Activated T-cell treated with anti-CD3 and anti-CD28 coated beads, Interleukin-2, amount 50 U/mL, for 24 hours (primary cell): ENCODE measurements around the gene PCSK5.
"Not testable (repeated sequence)": the region's sequence is repeated elsewhere in the genome, so short reads cannot be mapped to it uniquely, and the experiment has no call there.

ENCODE experiments used
- DNase-seq: peaks from one replicate; pipeline ENCODE4 v3.0.0-alpha.2; 2020
- H3K27ac Mint-ChIP-seq: 2 replicates; pipeline ENCODE4 v1.8.0; 2020; ENCODE audit warnings: mild to moderate bottlenecking, mixed read lengths
- H3K27me3 Mint-ChIP-seq: 2 replicates; pipeline ENCODE4 v1.8.0; 2020; ENCODE audit warnings: mixed read lengths
- H3K36me3 Mint-ChIP-seq: 2 replicates; pipeline ENCODE4 v1.8.0; 2020; ENCODE audit warnings: low read depth, mixed read lengths
- H3K4me1 Mint-ChIP-seq: 2 replicates; pipeline ENCODE4 v1.8.0; 2020; ENCODE audit warnings: low read depth, mixed read lengths
- H3K4me3 Mint-ChIP-seq: 2 replicates; pipeline ENCODE4 v1.8.0; 2020; ENCODE audit warnings: mild to moderate bottlenecking, moderate library complexity, mixed read lengths
- H3K9me3 Mint-ChIP-seq: 2 replicates; pipeline ENCODE4 v1.8.0; 2020; ENCODE audit warnings: mixed read lengths

PCSK5 gene

DNA sequence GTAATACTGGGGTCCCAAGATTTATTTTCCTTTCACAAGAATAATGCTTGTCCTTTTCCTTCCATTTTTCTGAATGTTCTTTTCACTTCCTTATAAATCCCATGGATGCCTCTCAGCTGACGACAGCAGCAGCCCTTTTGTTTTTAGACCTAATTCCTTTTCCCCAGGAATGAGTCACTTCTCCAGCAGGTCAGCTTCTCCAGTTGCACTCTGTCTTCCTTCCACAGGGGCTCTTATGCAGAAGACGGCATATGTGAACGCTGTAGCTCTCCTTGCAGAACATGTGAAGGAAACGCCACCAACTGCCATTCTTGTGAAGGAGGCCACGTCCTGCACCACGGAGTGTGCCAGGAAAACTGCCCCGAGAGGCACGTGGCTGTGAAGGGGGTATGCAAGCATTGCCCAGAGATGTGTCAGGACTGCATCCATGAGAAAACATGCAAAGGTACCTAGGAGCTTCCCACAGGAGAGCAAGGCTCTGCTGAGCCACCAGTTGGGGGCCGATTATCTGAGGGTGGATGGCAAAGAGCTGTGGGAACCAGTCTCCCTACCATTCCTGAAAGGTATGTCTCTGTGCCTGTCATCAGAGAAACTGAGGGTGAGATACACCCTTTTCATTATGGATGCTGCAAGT is 430.8 kb downstream of the PCSK5 start:
- peaks cover 6% of the 10 kb centered on the region for H3K27me3 Mint-ChIP-seq
- DNase-seq = no peak

GRCh38 chr9:76322810-76323209 is 432.3 kb downstream of the PCSK5 start:
- Mint-ChIP-seq H3K4me1 (no peaks in the 10 kb centered on the region), H3K9me3 (no peaks in the 10 kb centered on the region), H3K4me3 (no peak overlapping the region), H3K27ac (no peak overlapping the region), H3K27me3 (peaks cover 8% of the 10 kb centered on the region), H3K36me3 (no peaks in the 10 kb centered on the region)
- DNase-seq = no peak

More for the DNA sequence above, 430.8 kb downstream of the PCSK5 start:
- H3K36me3 Mint-ChIP-seq = no peaks in the 10 kb centered on the region
- no peak overlapping the region for H3K4me3 Mint-ChIP-seq
- H3K9me3 Mint-ChIP-seq = no peaks in the 10 kb centered on the region
- H3K4me1 Mint-ChIP-seq = no peaks in the 10 kb centered on the region
- H3K27ac Mint-ChIP-seq = no peak overlapping the region

DNA sequence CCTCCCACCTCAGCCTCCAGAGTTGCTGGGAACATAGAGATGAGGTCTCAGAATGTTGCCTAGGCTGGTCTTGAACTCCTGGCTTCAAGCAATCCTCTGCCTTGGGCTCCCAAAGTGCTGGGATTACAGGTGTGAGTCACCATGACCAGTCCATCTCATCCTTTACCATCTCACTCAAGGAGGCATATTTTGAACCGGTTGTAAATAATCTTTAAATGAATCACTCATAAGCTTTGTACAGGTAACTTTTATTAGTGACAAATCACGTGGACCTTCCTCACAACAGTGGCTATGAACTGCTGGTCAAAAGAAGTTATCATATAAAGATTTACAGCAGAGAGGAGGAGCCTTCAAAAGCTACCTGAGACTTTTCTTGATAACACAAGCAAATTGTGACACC is 433.0 kb downstream of the PCSK5 start:
- no peaks in the 10 kb centered on the region for H3K9me3 Mint-ChIP-seq
- no peak overlapping the region for H3K27ac Mint-ChIP-seq

GRCh38 chr9:76324030-76324429 is 433.6 kb downstream of the PCSK5 start:
- H3K27ac Mint-ChIP-seq, H3K9me3 Mint-ChIP-seq, H3K4me3 Mint-ChIP-seq, DNase-seq, H3K36me3 Mint-ChIP-seq, H3K4me1 Mint-ChIP-seq: not testable (repeated sequence)
- peaks cover 13% of the 10 kb centered on the region for H3K27me3 Mint-ChIP-seq

More for the DNA sequence above, 433.0 kb downstream of the PCSK5 start:
- Mint-ChIP-seq H3K27me3 (peaks cover 13% of the 10 kb centered on the region), H3K36me3 (no peaks in the 10 kb centered on the region), H3K4me1 (no peaks in the 10 kb centered on the region), H3K4me3 (no peak overlapping the region)
- no peak for DNase-seq

DNA sequence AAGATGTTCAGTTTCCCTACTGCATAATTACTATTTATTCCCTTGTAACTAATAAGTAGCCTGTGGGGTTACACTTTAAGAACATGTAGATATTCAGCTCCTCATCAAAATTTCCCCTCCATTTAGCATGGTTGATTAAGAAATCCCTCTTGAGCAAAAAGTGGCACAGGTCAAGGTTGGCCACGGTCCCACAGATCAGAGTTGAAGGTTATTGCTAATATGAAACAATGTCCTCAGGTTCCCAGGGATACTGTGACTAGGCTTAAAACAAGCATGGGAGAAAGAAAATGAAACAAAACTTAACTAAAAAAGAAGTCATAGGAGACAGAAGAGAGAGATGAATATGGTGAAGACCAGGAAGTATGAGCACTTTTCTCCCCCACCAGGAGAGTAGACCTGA is 439.6 kb downstream of the PCSK5 start:
- Mint-ChIP-seq H3K27me3 (peaks cover 12% of the 10 kb centered on the region), H3K36me3 (no peaks in the 10 kb centered on the region), H3K9me3 (no peaks in the 10 kb centered on the region), H3K4me3 (no peak overlapping the region), H3K4me1 (no peaks in the 10 kb centered on the region), H3K27ac (no peak overlapping the region)
- no peak for DNase-seq

DNA sequence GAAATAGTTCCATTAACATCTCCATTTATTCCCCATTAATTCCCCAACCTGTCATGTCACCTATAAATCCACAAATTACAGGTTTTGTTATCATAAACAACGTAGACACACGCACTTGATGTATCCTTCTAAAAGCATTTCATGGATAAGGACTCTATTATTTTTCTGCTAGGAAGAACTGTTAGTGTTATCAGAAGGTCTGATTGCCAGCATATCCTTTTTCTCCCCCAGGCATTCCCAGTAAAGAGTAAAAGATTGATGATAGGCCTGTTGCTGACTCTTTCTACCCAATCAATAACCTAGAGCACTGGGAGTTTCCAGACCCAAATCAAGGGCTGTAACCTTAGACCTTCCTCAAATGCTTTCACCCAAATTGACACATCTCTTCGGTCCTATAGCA is 442.9 kb downstream of the PCSK5 start:
- no peak for DNase-seq
- Mint-ChIP-seq H3K4me3 (no peak overlapping the region), H3K27ac (no peak overlapping the region), H3K9me3 (no peaks in the 10 kb centered on the region), H3K27me3 (peaks cover 8% of the 10 kb centered on the region), H3K36me3 (no peaks in the 10 kb centered on the region), H3K4me1 (no peaks in the 10 kb centered on the region)

- H3K9me3 Mint-ChIP-seq = no peaks in the 10 kb centered on the region
These were observed 443.5 kb downstream of the PCSK5 start for GRCh38 chr9:76333964-76334363.

DNA sequence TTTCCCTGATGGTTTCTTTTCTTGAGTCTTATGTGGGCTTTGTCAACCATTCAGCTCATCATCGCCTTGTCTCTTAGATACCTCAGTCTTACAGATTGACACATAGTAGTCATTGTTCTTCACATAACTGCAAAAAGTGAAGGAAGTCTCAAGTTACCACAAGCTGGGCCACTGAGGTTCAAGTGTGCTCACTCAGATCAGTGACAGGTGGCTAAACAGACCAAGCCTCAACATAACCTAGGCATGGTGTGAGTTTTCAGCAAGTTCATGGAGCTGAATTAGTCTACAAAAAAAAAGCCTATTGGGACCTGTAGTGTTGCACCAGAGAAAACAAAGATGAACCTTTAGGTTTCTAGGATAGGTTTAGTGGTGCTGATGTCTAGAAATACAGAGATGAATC is 445.6 kb downstream of the PCSK5 start:
- no peak overlapping the region for H3K27ac Mint-ChIP-seq
- H3K27me3 Mint-ChIP-seq = peaks cover 2% of the 10 kb centered on the region
- no peaks in the 10 kb centered on the region for H3K4me1 Mint-ChIP-seq
- H3K9me3 Mint-ChIP-seq = no peaks in the 10 kb centered on the region
- DNase-seq = no peak
- H3K4me3 Mint-ChIP-seq = no peak overlapping the region
- H3K36me3 Mint-ChIP-seq = no peaks in the 10 kb centered on the region

More at GRCh38 chr9:76333964-76334363, 443.5 kb downstream of the PCSK5 start:
- Mint-ChIP-seq H3K4me1 (no peaks in the 10 kb centered on the region), H3K27ac (no peak overlapping the region), H3K4me3 (no peak overlapping the region), H3K36me3 (no peaks in the 10 kb centered on the region), H3K27me3 (peaks cover 7% of the 10 kb centered on the region)
- DNase-seq = no peak

DNA sequence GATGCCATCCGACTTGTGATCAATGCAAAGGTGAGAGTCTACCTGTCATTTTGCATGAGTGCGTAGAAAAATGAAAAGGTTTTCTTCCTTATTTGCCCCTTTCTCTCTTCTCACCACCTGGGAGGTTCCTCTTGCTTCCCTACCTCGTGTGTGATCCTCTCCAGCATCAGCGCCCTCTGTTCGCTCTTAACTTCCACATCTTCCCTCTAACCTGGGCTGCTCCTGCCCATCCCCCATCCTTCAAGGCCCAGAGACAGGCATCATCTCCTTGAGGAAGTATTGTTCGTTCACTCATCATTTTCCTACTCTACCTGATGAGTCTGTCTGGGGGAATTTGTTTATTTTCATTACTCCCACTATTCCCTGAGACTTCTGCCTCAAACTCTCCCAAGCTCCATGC is 447.9 kb downstream of the PCSK5 start:
- Mint-ChIP-seq H3K27ac (no peak overlapping the region), H3K36me3 (no peaks in the 10 kb centered on the region), H3K4me1 (no peaks in the 10 kb centered on the region), H3K9me3 (peaks cover under 1% of the 10 kb centered on the region), H3K27me3 (peaks cover 7% of the 10 kb centered on the region), H3K4me3 (no peak overlapping the region)
- DNase-seq = no peak

DNA sequence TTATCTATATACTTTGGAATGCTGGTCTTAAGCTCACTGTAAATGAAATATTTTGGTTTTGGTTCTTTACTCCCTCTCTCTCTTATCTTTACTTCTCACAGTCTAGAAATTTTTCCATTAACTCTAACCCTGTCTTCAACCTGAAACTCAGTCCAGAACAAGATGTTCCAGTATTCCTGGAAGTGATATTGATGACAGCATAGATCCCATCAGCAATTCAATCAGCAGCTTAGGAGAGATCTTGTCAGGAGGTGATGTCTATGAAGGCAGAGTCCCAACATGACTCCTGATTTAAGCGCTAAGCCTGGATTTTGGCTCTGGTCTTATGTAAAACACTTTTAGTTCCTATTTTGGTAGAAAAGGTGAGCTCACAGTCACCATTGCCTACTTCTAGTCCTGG is 451.1 kb downstream of the PCSK5 start:
- peaks cover 3% of the 10 kb centered on the region for H3K9me3 Mint-ChIP-seq
- H3K36me3 Mint-ChIP-seq = no peaks in the 10 kb centered on the region
- no peak overlapping the region for H3K27ac Mint-ChIP-seq
- H3K4me3 Mint-ChIP-seq = no peak overlapping the region
- DNase-seq = no peak
- H3K27me3 Mint-ChIP-seq = peaks cover 7% of the 10 kb centered on the region
- no peaks in the 10 kb centered on the region for H3K4me1 Mint-ChIP-seq

- Mint-ChIP-seq H3K27me3 (peaks cover 7% of the 10 kb centered on the region), H3K4me3 (no peak overlapping the region), H3K4me1 (no peaks in the 10 kb centered on the region)
These were observed 451.7 kb downstream of the PCSK5 start for GRCh38 chr9:76342201-76342600.

GRCh38 chr9:76342858-76343257 is 452.4 kb downstream of the PCSK5 start:
- Mint-ChIP-seq H3K4me3 (no peak overlapping the region), H3K27ac (no peak overlapping the region), H3K36me3 (no peaks in the 10 kb centered on the region), H3K4me1 (no peaks in the 10 kb centered on the region), H3K9me3 (peaks cover 3% of the 10 kb centered on the region), H3K27me3 (peaks cover 7% of the 10 kb centered on the region)
- DNase-seq = no peak

More at GRCh38 chr9:76342201-76342600, 451.7 kb downstream of the PCSK5 start:
- Mint-ChIP-seq H3K9me3 (peaks cover 3% of the 10 kb centered on the region), H3K36me3 (no peaks in the 10 kb centered on the region), H3K27ac (no peak overlapping the region)
- DNase-seq = no peak

DNA sequence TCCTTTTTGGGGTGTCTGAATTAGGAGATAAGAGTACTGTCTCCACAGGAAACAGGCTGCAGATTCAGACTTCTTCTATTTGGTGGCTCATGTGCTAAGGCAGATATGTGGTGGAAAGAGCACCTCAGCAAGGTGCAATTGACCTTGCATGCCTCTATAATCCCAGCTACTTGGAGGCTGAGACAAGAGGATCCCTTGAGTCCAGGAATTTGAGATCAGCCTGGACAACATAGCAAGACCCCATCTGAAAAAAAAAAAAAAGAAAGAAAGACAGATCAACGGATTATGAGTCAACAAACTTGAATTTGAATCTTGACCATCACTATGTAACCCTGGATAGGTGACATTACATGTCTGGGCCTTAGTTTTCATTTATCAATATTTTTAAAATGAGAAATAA is 459.4 kb downstream of the PCSK5 start:
- Mint-ChIP-seq H3K36me3 (no peaks in the 10 kb centered on the region), H3K9me3 (no peaks in the 10 kb centered on the region), H3K27me3 (peaks cover 4% of the 10 kb centered on the region), H3K27ac (no peak overlapping the region), H3K4me3 (no peak overlapping the region), H3K4me1 (no peaks in the 10 kb centered on the region)
- no peak for DNase-seq

- peaks cover 4% of the 10 kb centered on the region for H3K27me3 Mint-ChIP-seq
- no peaks in the 10 kb centered on the region for H3K36me3 Mint-ChIP-seq
- no peak for DNase-seq
- H3K9me3 Mint-ChIP-seq = no peaks in the 10 kb centered on the region
- H3K27ac Mint-ChIP-seq = no peak overlapping the region
- no peak overlapping the region for H3K4me3 Mint-ChIP-seq
- no peaks in the 10 kb centered on the region for H3K4me1 Mint-ChIP-seq
These were observed 460.5 kb downstream of the PCSK5 start for GRCh38 chr9:76351006-76351405.

DNA sequence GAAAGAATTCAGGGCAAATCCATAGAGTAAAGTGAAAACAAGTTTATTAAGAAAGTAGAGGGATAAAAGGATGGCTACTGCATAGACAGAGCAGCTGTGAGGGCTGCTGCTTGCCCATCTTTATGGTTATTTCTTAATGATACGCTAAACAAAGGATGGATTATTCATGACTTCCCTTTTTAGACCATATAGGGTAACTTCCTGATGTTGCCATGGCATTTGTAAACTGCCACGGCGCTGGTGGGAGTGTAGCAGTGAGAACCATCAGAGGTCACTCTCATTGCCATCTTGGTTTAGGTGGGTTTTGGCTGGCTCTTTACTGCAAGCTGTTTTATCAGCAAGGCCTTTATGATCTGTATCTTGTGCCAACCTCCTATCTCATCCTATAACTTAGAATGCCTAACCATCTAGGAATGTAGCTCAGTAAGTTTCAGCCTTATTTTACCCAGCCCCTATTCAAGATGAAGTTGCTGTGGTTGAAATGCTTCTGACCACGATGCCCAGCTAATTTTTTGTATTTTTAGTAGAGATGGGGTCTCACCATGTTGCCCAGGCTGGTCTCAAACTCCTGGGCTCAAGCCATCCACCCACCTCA is 461.6 kb downstream of the PCSK5 start:
- H3K4me1 Mint-ChIP-seq = no peaks in the 10 kb centered on the region
- no peaks in the 10 kb centered on the region for H3K9me3 Mint-ChIP-seq
- no peaks in the 10 kb centered on the region for H3K36me3 Mint-ChIP-seq
- DNase-seq = no peak
- peaks cover 4% of the 10 kb centered on the region for H3K27me3 Mint-ChIP-seq
- no peak overlapping the region for H3K27ac Mint-ChIP-seq
- H3K4me3 Mint-ChIP-seq = no peak overlapping the region
